RWPE1 (cell line): ENCODE results near the gene DUSP15.
A peak's percentile ranks its signal among the peaks of the same experiment; 100 is the strongest.

ENCODE experiments used
- CTCF ChIA-PET: fragments of 350-600 bp; sonication (Branson Sonifier 250); formaldehyde crosslinking; extraction: SDS; loops from one replicate; lab custom pipeline; 2021; lab: Yijun Ruan, JAX
- POLR2A ChIA-PET: fragments of 400-600 bp; formaldehyde crosslinking; extraction: SDS; loops from one replicate; lab custom pipeline; 2020; ENCODE audit warnings: antibody characterized with exemption; ENCODE audit not compliant: low non-redundant PET; lab: Yijun Ruan, JAX
- DNase-seq: peaks from one replicate; pipeline ENCODE4 v3.0.0; 2012; ENCODE audit warnings: low spot score
- H3K27ac ChIP-seq: fragments of 450-650 bp; 2 replicates; pipeline ENCODE4 v1.5.1; 2017
- CTCF ChIP-seq: fragments of 450-650 bp; conservative IDR thresholded peaks from 2 replicates; pipeline ENCODE4 v1.5.1; 2017; ENCODE audit warnings: low read depth, mild to moderate bottlenecking

The DUSP15 gene

GRCh38 chr20:31894980-31895675, 24.8 kb upstream of the DUSP15 start:
- TF ChIP-seq CTCF, result no peak
- CTCF ChIA-PET, result no interaction called here
- POLR2A ChIA-PET, result no interaction called here
- peak; percentile 72 for DNase-seq
- no peak overlapping the region for H3K27ac ChIP-seq

- POLR2A ChIA-PET, result no interaction called here
These were observed 20.3 kb upstream of the DUSP15 start for GRCh38 chr20:31890646-31891045.

GRCh38 chr20:31883829-31884228, 13.5 kb upstream of the DUSP15 start:
- no peak for TF ChIP-seq CTCF
- CTCF ChIA-PET, result interaction anchor here (0.6 to 0.7 kb wide), 2 partner anchors 68 to 103 kb away, joined by 3 read pairs; partner anchors contain the start of gene PDRG1
- POLR2A ChIA-PET, result no interaction called here
- no peak overlapping the region for H3K27ac ChIP-seq
- no peak for DNase-seq

More at GRCh38 chr20:31890646-31891045, 20.3 kb upstream of the DUSP15 start:
- no peak for DNase-seq
- no peak for TF ChIP-seq CTCF
- CTCF ChIA-PET, result interaction anchor here (0.5 to 1.1 kb wide), 2 partner anchors 10 to 44 kb away, joined by 3 to 4 read pairs; no protein-coding TSS in a partner anchor
- H3K27ac ChIP-seq, result no peak overlapping the region

- CTCF ChIA-PET, result no interaction called here
These were observed 11.6 kb upstream of the DUSP15 start for GRCh38 chr20:31881945-31882344.

GRCh38 chr20:31879143-31879987, 9.0 kb upstream of the DUSP15 start:
- CTCF ChIA-PET, result interaction anchor here (0.5 to 2.1 kb wide), 6 partner anchors 33 to 153 kb away, joined by 3 to 8 read pairs (median 4); partner anchors contain the start of gene PDRG1
- peak overlapping the region; percentile 64 for H3K27ac ChIP-seq
- TF ChIP-seq CTCF, result no peak
- POLR2A ChIA-PET, result interaction anchor here (0.9 to 1.4 kb wide), 4 partner anchors 11 to 73 kb away, joined by 3 to 4 read pairs (median 4); partner anchors contain the start of gene PDRG1
- DNase-seq, result peak; percentile 99

More at GRCh38 chr20:31881945-31882344, 11.6 kb upstream of the DUSP15 start:
- H3K27ac ChIP-seq, result no peak overlapping the region
- POLR2A ChIA-PET, result no interaction called here
- no peak for TF ChIP-seq CTCF
- no peak for DNase-seq

GRCh38 chr20:31877684-31878083, 7.4 kb upstream of the DUSP15 start:
- no peak for TF ChIP-seq CTCF
- ChIA-PET CTCF (no interaction called here), POLR2A (no interaction called here)
- no peak for DNase-seq
- H3K27ac ChIP-seq, result no peak overlapping the region
